OCI-LY7 (cell line): Measurements from ENCODE around the gene SYNCRIP. TPM values are rescaled to one million over a fixed set of nuclear protein-coding genes. Genes with fewer than 3 reads are reported as not detected.

Source experiments
- BruUV-seq: library from RNA; stranded (reverse); fragments of 400-500 nt; replicated peaks from 2 replicates; lab custom pipeline; 2021; lab: Mats Ljungman, UMichigan
- CTCF ChIA-PET: fragments of 300-600 bp; sonication (Branson Sonifier 250); formaldehyde crosslinking; loops from one replicate; lab custom pipeline; 2022; ENCODE audit warnings: antibody characterized with exemption; ENCODE audit not compliant: unreplicated experiment; lab: Charles Lee
- POLR2A ChIA-PET: fragments of 300-600 bp; sonication (Branson Sonifier 250); formaldehyde crosslinking; loops from one replicate; lab custom pipeline; 2022; ENCODE audit warnings: antibody characterized with exemption; lab: Charles Lee
- DNase-seq: peaks from one replicate; pipeline ENCODE4 v3.0.0-alpha.2; 2015; ENCODE audit warnings: low spot score
- H2AFZ ChIP-seq: fragments of 200-600 bp; sonication (generic), shearing (Covaris generic); 2 replicates; pipeline ENCODE4 v1.6.1; 2014; ENCODE audit warnings: mild to moderate bottlenecking, antibody characterized with exemption, low read length, moderate library complexity
- H3K27ac ChIP-seq: fragments of 200-600 bp; sonication (generic); 2 replicates; pipeline ENCODE4 v1.5.1; 2014; ENCODE audit warnings: mixed run types, low read depth, mild to moderate bottlenecking, moderate library complexity, low read length, inconsistent platforms; ENCODE audit not compliant: poor library complexity, severe bottlenecking
- H3K36me3 ChIP-seq: fragments of 200-600 bp; sonication (generic); 2 replicates; pipeline ENCODE4 v1.6.1; 2014; ENCODE audit warnings: mild to moderate bottlenecking, antibody characterized with exemption, low read length, moderate library complexity, mixed read lengths; ENCODE audit not compliant: insufficient read depth
- H3K4me1 ChIP-seq: fragments of 200-600 bp; sonication (generic); 2 replicates; pipeline ENCODE4 v1.5.1; 2014; ENCODE audit warnings: mild to moderate bottlenecking, low read length; ENCODE audit not compliant: insufficient read depth, poor library complexity, severe bottlenecking
- H3K4me2 ChIP-seq: fragments of 200-600 bp; sonication (generic); 2 replicates; pipeline ENCODE4 v1.6.1; 2014; ENCODE audit warnings: mild to moderate bottlenecking, low read length
- H3K4me3 ChIP-seq: fragments of 200-600 bp; sonication (generic); 2 replicates; pipeline ENCODE4 v1.5.1; 2014; ENCODE audit warnings: mild to moderate bottlenecking, low read depth, low read length; ENCODE audit not compliant: poor library complexity, severe bottlenecking
- H3K79me2 ChIP-seq: fragments of 200-600 bp; sonication (generic); 2 replicates; pipeline ENCODE4 v1.6.1; 2016; ENCODE audit warnings: low read depth, mild to moderate bottlenecking, low read length, moderate library complexity, mixed read lengths; ENCODE audit not compliant: insufficient read depth
- H3K9me2 ChIP-seq: fragments of 200-600 bp; sonication (generic); 2 replicates; pipeline ENCODE4 v1.6.1; 2016; ENCODE audit warnings: mild to moderate bottlenecking, low read length, mixed read lengths; ENCODE audit not compliant: insufficient read depth
- H3K9me3 ChIP-seq: fragments of 200-600 bp; sonication (generic); 2 replicates; pipeline ENCODE4 v1.6.1; 2014; ENCODE audit warnings: mild to moderate bottlenecking, mixed run types, low read length, mixed read lengths
- H4K20me1 ChIP-seq: fragments of 200-600 bp; sonication (generic); 2 replicates; pipeline ENCODE4 v1.6.1; 2014; ENCODE audit warnings: mild to moderate bottlenecking, antibody characterized with exemption, low read length, moderate library complexity, mixed read lengths; ENCODE audit not compliant: insufficient read depth
- CTCF ChIP-seq: fragments of 200-600 bp; sonication (generic); conservative IDR thresholded peaks from 2 replicates; pipeline ENCODE4 v1.5.1; 2014; ENCODE audit warnings: mild to moderate bottlenecking, antibody characterized with exemption, low read length, moderate library complexity, mixed read lengths
- EZH2phosphoT487 ChIP-seq: fragments of 200-600 bp; sonication (generic); IDR thresholded peaks from 2 replicates; pipeline ENCODE4 v1.6.1; 2018; ENCODE audit warnings: low read depth, borderline replicate concordance, mild to moderate bottlenecking, mixed run types, antibody characterized with exemption, low read length, moderate library complexity, mixed read lengths
- intact Hi-C: fragments of 100-400 bp; cut with micrococcal nuclease; formaldehyde crosslinking; loops from one replicate; pipeline ENCODE4 v1.10.0; 2022; ENCODE audit not compliant: unreplicated experiment
- total RNA-seq, 2 experiments: library from RNA; depleted of rRNA in 1 of 2; stranded (reverse); fragments of >200 nt in 1 of 2; shearing (Covaris generic) in 1 of 2; gene quantifications; 2 replicates each; pipeline ENCODE4 v1.2.3, GENCODE V29; 2014 to 2022

SYNCRIP gene
- total RNA-seq, 2 experiments from 2014 or later = 73.5 to 188 TPM

- H3K9me2 ChIP-seq = no peaks in the 10 kb centered on the region
- ChIA-PET POLR2A (interaction anchor here (0.6 to 12.7 kb wide), 20 partner anchors 9 to 1785 kb away, joined by 3 to 362 read pairs (median 4); partner anchors contain the start of genes CYB5R4 and SNX14), CTCF (no interaction called here)
- H3K9me3 ChIP-seq = peaks cover 12% of the 10 kb centered on the region; the same call in 1 of the 2 replicates
- H3K36me3 ChIP-seq = peaks cover 42% of the 10 kb centered on the region
- intact Hi-C loops = loop anchor here (1.0 kb wide), 2 partner anchors 35 to 49 kb away; no protein-coding TSS in a partner anchor
- H2AFZ ChIP-seq = peak overlapping the region; percentile 42; the same call in 1 of the 2 replicates
- peak overlapping the region; percentile 90 for H3K27ac ChIP-seq
- peaks cover 38% of the 10 kb centered on the region for H3K4me1 ChIP-seq
- TF ChIP-seq CTCF = 0 out of 2 replicates have a peak, but pooled peaks have one; percentile 14
- no peak for TF ChIP-seq EZH2phosphoT487
- DNase-seq = peak; percentile 92
- peak overlapping the region; percentile 74 for H3K4me3 ChIP-seq
- no TSS peak for BruUV-seq
- H4K20me1 ChIP-seq = peaks cover 32% of the 10 kb centered on the region
- H3K79me2 ChIP-seq = peaks cover 44% of the 10 kb centered on the region
- H3K4me2 ChIP-seq = peak overlapping the region; percentile 77
These were observed 1.0 kb upstream of the SYNCRIP start for GRCh38 chr6:85643537-85644278.

- TF ChIP-seq EZH2phosphoT487 (no peak), CTCF (no peak)
- Histone ChIP-seq H3K27ac (peak overlapping the region; percentile 87), H3K79me2 (peaks cover 60% of the 10 kb centered on the region), H3K4me1 (peaks cover 49% of the 10 kb centered on the region), H3K36me3 (peaks cover 57% of the 10 kb centered on the region), H3K9me2 (no peaks in the 10 kb centered on the region), H3K9me3 (peaks cover 8% of the 10 kb centered on the region; the same call in 1 of the 2 replicates), H3K4me2 (peak overlapping the region; percentile 87), H3K4me3 (peak overlapping the region; percentile 93), H2AFZ (no peak overlapping the region), H4K20me1 (peaks cover 44% of the 10 kb centered on the region)
- peak; percentile 66 for DNase-seq
- BruUV-seq = no TSS peak
- CTCF ChIA-PET = no interaction called here
- POLR2A ChIA-PET = interaction anchor here (0.6 to 12.7 kb wide), 15 partner anchors 10 to 1245 kb away, joined by 3 to 362 read pairs (median 4); partner anchors contain the start of gene SNX14
- intact Hi-C loops = loop anchor here (2.0 kb wide), 1 partner anchor 19 kb away; no protein-coding TSS in a partner anchor
These were observed 551 bp downstream of the SYNCRIP start for GRCh38 chr6:85641897-85642773.
